GM18951 (cell line): Measurements from ENCODE around the gene LTA4H.
A peak's percentile ranks its signal among the peaks of the same experiment; 100 is the strongest.

Experiments used
- POLR2A ChIP-seq: IDR thresholded peaks from 4 replicates; pipeline ENCODE4 v1.6.1; 2011; ENCODE audit warnings: mild to moderate bottlenecking; ENCODE audit not compliant: insufficient read length, insufficient read depth; ENCODE audit errors: extremely low read depth
- in situ Hi-C: fragments of 300-500 bp; cut with MboI; formaldehyde crosslinking; loops from one replicate; pipeline ENCODE4 v1.12.0; 2022; ENCODE audit warnings: low sequenced_read_pairs, mixed read lengths, inconsistent platforms; ENCODE audit not compliant: unreplicated experiment

LTA4H gene

DNA sequence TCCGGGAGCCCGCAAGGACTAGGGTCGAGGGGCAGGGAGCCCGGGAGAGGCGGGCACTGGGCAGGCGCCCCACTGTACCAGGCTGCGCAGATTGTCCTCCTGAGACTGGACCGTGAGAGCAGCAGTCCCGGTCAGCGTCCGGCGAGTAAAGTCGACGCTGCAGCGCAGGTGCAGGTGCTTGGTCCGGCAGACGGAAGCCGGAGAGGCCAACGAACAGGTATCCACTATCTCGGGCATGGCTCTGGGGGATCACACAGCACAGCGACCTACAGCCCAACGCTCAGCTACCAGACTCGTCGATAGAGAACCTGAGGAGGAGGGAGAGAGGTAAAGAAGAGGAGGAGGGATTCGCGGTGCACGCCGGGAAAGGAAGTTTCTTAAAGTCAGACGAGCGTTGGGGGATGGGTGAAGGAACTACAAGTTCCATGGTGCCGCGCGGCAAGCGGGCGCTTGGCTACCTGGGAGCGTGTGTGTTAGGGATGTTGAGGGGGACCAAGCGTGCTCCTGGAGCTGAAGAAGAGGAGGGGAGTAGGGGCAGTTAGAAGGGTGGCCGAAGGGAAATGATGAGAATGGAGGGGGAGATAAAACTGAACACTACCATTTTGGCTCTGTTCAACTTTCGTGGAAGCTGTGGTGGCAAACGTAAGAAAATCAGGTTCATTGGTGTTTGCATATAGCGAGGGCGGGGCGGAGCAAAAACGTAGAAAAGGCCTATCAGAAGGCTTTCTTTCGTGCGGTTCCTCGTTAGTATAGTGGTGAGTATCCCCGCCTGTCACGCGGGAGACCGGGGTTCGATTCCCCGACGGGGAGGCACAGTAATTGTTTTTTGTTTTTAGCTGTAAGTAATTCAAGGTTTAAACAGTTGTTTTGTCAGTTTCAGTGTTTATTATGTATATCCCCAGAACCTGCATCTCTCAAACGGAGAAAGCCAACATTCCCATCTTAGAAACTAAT, at the start of gene LTA4H:
LTA4H (minus strand) TSS at position 305 of the 954 bp plus-strand sequence; CDS start at position 237, 68 bp downstream.
- in situ Hi-C loops = no loop called here
- TF ChIP-seq POLR2A = peak; percentile 91

DNA sequence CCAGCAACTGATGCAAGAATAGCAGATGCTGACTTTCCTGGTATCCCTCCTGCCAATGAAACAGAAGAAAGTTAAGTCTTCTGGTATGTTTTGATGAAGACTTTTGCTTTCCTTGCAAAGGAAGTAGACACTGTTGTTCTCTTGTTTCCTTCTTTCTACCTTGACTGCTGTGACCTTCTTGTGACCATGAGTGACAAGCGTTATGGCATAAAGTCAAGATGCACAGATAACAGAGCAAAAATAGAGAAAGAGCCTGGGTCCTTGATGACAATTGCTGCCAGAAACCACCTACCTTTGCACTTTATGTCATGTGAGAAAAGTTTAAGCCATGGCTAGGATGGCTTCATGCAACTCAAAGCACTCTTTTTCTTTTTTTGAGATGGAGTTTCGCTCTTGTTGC, 49.2 kb upstream of the LTA4H start:
- in situ Hi-C loops = no loop called here
- no peak for TF ChIP-seq POLR2A

DNA sequence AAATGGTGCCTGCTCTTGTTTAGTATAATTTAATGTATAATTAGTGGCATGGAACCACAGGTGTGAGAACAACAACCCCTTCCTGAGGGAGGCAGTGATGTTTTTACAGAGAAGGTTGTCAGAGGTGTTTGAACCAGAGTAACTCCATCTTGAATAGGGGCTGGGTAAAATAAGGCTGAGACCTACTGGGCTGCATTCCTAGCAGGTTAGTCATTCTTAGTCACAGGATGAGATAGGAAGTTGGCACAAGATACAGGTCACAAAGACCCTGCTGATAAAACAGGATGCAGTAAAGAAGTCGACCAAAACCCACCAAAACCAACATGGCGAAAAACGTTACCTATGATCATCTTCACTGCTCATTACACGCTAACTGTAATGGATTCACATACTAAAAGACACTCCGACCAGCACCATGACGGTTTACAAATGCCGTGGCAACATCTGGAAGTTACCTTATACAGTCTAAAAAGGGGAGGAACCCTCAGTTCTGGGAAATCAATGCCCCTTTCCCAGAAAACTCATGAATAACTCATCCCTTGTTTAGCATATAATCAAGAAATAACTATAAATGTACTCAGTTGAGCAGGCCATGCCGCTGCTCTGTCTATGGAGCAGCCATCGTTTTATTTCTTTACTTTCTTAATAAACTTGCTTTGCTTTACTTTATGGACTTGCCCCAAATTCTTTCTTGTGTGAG, 47.8 kb upstream of the LTA4H start:
- no peak for TF ChIP-seq POLR2A

DNA sequence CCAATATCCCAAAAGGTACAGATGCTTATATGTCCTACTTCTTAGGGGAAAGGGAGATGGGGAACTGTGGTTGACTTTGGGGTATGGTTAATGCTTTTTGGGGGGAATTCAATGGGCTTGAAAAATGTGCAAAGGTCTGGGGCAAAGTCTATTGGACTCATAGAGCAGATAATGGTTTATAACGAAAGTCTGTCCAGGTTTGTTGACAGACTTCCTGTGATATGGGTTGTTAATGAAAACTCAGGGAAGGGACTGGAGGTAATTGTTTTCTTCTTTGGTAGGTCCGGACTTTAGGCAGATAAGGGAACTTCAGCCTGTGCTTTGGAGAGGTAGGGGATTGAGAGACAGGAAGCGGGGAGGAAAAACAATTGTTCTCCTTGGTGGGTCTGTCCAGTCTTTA, 46.2 kb upstream of the LTA4H start:
- TF ChIP-seq POLR2A = no peak
- in situ Hi-C loops = no loop called here

More for the DNA sequence above, 47.8 kb upstream of the LTA4H start:
- in situ Hi-C loops = no loop called here

DNA sequence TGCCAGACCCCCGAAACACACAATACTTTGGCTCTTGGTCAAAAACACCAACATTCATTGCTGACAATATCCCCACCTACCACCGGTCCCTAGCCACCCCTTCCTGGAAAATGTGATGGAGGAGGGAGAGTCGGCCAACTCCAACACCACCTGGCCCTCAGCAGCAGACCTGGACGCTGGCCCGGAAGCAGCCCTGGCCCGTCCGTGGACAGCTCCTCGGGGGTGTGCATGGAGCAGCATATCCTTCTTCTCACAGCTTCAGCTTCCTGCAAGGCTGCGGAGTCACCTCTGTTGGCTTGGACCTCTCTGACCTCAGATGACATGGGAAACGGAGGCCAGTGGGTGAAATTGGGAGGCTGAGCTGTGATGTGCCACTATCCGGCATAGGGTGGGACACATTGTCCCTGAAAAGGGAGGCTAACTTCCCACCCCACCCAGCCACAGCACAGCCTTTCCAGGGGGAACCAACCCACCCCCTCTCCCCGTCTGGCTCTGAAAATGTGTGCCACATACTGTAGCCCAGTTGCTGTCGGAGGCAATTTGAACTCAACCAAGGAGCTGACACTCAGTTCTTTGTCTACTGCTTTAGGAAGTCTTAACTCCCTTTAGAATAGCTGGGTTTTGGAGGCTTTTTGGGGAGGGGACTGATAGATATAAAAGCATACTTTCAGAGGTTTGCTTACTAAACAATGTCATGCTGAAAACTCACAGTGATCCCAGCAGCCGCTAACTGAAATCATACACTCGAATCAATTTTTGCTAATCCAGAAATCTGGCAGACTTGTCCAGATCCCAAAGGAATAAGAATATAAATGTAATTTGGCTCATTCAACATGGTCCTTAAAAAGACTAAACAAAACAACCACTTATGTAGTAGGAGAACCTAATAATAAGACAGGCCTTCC, 43.1 kb upstream of the LTA4H start:
- no peak for TF ChIP-seq POLR2A
- in situ Hi-C loops = no loop called here

DNA sequence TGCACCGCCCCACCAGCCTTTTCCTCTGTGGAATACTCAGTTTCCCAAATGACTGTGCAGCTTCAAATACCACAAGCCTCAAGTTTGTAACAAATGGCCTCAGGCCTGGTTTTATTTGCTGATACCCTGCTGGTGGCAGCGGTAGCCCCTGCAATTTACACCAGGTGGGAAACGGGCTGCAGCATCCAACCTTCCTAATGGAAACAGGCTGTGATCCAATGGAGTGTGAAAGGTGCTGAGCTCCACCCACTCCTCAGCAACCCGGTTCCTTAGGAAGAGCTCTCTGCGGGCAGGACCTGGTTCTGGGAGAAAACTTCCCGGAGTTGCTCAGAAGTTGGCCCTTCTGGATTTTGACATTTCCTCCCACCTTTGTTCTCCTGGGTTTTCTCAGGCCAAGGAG, 41.7 kb upstream of the LTA4H start:
- in situ Hi-C loops = no loop called here

DNA sequence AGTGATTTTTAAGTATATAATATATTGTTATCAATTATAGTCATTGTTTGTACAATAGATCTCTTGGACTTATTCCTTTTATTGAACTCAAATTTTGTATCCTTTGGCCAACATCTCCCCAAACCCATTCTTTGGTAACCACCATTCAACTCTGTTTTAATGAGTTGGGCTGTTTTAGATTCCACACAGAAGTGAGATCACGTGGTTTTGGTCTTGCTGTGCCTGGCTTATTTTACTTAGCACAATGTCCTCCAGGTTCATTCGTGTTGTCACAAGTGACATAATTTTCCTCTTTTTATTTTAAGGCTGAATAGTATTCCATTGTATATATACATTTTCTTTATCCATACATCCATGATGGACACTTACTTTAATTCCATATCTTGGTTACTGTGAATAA, 40.2 kb upstream of the LTA4H start:
- in situ Hi-C loops = no loop called here
- TF ChIP-seq POLR2A = no peak

More for the DNA sequence above, 41.7 kb upstream of the LTA4H start:
- no peak for TF ChIP-seq POLR2A

DNA sequence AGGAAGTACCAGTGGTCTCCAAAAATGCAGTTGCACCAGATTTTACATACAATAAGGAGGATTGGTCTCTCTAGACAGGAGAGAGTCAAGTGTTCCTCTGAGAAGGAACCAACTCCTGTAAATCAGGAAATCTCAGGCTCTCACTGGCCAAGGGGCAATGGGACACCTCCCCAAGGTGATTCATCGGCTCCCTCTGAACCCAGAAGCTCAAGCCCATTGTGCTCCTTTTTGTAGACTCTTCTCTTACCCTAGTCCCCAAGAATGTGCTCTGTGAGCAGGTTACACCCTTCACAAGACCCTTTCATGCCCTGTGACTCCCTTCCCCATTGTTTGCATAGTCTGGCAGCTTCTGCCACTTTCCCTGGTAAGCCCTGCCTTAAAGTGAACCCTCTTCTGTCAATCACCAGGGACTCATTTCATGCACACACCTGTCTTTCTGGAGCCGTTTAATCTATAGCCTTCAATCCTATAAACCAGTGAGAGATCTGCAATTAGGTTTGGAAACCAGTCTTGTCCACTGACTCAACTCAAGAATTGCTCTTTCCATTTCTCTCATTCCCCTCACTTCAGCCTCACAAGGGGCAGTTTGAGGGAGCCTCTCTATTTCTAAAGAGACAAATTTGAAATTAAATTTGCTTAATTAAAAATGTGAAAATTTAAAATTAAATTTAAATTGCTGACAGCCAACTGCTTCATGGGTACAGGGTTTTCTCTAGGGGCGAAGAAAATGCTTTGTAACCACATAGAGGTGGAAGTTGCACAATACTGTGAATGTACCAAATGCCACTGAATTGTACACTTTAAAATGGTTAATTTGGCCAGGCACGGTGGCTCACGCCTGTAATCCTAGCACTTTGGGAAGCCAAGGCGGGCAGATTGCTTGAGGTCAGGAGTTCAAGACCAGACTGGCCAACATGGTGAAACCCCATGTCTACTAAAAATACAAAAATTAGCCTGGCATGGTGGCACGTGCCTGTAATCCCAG, 38.3 kb upstream of the LTA4H start:
- in situ Hi-C loops = loop anchor here (25.0 kb wide), 1 partner anchor 314 kb away; no protein-coding TSS in a partner anchor
- no peak for TF ChIP-seq POLR2A

DNA sequence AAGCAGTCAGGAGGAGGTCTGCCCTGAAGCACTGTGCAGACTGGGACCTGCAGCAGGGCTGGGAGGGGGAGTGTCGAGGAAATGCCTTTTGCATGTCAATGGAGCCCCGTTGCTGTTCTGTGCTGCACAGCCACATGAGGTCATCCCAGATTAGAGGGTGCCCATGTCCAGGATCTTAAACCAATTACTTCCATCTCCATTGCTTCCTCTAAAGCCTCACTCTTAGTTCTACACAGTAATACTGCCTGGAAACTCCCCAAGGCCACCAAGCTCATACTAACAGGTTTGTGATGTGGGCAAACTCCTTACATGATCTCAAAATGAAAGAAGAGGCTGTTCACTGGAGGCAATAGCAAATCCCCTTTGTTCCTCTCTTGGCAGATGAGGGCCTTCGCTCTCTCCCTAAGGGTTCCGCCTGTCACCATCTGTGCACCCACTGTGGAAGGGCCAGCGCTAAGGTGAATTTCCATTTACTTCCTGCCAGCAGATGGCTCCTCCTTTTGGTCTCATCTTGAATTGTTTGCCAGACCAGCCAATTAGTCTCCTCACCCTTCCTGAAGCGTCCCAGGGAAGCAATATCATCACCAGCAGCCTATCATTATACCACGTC, 35.4 kb upstream of the LTA4H start:
- in situ Hi-C loops = loop anchor here (25.0 kb wide), 1 partner anchor 317 kb away; no protein-coding TSS in a partner anchor
- TF ChIP-seq POLR2A = no peak

DNA sequence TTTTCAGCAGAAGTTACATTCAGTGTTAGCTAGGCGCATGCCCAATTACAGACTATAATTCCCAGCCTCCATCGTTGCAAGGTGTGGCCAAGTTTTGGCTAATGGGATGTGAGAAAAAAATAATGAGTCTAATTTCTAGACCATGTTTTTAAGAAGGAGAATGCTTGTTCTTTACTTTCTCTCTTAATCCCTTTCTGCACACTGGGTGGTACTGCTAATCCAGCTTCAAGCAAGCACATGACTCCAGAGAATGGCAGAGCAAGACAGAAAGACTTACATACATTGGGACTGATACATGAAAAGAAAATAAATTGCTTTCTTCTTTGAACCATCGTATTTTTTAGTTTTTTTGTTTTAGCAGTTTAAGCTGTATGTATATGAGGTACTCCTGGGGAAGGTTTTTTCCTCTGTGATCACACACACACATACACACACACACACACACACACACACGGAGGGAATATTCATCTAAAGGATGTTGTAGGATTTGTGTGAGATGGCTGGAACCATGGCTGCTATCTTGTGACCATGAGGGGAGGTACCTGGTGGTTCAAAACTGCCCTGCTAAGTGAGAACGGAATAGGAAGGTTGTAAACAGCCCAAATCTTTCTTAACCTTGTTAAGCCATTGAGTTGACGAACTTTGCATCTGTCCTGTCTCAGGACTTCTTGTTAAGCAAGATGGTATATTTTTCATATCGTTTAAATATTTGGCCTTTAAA, 34.3 kb upstream of the LTA4H start:
- in situ Hi-C loops = loop anchor here (10.0 to 25.0 kb wide), 2 partner anchors 145 to 318 kb away; no protein-coding TSS in a partner anchor
- TF ChIP-seq POLR2A = no peak

DNA sequence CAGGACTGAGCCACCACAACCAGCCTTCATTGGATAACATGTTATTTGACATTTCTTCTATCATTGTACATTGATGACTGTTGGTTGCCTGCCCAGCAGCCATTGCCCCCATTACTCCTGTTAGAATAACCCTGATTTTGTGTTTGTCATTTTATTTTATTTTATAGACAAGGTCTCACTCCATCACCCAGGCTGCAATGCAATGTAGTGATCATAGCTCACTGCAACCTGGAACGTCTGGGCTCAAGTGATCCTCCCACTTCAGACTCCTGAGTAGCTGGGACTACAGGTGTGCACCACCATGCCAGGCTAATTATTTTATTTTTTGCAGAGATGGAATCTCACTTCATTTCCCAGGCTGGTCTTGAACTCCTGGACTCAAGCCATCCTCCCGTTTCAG, 33.2 kb upstream of the LTA4H start:
- in situ Hi-C loops = loop anchor here (10.0 to 25.0 kb wide), 2 partner anchors 146 to 319 kb away; no protein-coding TSS in a partner anchor
- no peak for TF ChIP-seq POLR2A

DNA sequence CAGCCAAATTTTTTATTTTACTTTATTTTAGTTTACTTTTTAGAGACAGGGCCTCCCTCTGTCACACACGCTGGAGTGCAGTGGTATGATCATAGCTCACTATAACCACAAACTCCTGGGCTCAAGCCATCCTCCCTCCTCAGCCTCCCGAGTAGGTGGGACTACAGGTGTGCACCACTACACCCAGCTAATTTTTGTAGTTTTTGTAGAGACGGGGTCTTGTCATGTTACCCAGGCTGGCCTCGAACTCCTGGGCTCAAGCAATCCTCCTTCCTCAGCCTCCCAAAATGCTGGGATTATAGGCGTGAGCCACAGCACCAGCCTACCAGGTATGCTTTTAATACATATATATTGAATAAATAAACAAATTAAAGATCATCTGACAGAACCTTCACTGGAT, 32.7 kb upstream of the LTA4H start:
- in situ Hi-C loops = loop anchor here (10.0 to 25.0 kb wide), 2 partner anchors 147 to 319 kb away; no protein-coding TSS in a partner anchor
- TF ChIP-seq POLR2A = no peak

DNA sequence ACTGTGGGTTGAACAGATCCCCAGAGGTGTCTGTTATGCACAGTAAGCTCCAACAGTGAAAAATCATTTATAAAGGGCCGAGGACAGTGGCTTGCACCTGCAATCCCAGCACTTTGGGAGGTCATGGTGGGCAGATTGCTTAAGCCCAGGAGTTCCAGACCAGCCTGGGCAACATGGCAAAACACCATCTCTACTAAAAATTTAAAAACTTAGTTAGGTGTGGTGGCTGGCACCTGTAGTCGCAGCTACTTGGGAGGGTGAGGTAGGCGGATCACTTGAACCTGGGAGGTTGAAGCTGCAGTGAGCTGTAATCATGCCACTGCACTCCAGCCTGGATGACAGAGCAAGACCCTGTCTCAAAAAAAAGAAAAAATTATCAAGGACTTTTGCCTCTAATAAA, 30.4 kb upstream of the LTA4H start:
- in situ Hi-C loops = loop anchor here (10.0 to 25.0 kb wide), 2 partner anchors 149 to 322 kb away; no protein-coding TSS in a partner anchor
